ENCODE data around the gene TENT5C. TPM values are rescaled to one million over a fixed set of nuclear protein-coding genes. Genes with fewer than 3 reads are reported as not detected.

Gene TENT5C
- total RNA-seq, 1 donor from 2014 or later = 4.9 TPM

DNA sequence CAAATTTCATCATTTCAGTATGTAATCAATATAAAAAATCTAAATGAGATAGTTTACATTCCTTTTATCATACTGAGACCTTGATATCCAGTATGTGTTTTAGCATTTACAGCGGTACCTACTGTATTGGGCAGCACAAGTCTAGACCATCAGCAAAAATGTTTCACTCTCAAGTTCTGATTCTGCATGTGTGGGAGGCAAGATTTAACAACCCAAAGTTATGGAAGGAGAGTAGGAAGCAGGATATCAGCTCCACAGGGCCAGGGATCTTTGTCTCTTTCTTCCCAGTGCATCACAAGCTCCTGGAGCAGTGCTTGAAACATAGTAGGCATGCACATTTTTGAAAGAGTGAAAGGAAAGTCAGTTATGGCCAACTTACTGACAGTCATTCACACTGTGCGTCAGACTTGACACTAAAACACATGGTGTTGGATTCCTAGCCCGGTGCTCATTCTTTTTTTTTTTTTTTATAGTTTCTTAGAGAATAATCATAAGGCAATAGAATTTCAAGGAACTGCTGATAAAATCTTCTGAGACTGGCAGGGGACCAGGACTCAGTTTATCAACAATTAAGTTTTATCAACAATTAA, 6.1 kb downstream of the TENT5C start:
- FAIRE-seq (no peak), DNase-seq (ENCODE audit: low spot score in 2 of 2) (no peak)

DNA sequence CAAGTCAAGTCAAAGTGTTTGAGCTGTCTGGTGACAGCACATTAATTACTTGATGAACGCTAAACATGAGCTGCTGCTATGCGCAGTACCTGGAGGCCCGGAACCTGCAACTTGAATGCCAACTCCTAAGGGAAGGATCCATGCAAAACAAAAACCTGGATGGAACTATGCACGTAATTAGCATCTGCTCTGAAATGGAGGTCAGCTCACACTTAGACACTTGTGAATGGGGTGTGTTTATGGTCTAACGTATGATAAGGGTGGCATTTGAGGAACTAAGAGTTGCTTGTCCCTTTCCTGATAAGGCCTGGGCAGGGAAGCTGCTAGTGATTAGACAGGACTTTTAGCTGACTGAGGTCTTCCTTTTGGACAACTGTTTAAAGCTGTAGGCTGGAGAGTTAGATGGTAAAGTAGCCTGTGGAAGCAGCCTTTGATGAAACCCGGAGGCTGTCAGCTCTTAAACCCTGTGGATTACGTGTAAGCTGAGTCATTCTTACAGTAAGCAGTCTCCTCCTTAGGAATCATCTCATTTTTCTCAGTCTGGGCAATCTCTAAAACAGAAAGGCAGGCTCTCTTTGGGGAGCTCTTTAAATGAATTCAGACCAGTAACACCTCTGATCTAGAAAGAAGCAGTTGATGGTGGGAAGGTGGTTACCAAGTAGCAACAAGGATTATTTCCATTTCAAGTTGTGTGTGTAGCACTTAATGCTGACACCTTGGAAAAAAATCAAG, 6.8 kb downstream of the TENT5C start:
- DNase-seq (ENCODE audit: low spot score in 2 of 2) (no peak), FAIRE-seq (no peak)

DNA sequence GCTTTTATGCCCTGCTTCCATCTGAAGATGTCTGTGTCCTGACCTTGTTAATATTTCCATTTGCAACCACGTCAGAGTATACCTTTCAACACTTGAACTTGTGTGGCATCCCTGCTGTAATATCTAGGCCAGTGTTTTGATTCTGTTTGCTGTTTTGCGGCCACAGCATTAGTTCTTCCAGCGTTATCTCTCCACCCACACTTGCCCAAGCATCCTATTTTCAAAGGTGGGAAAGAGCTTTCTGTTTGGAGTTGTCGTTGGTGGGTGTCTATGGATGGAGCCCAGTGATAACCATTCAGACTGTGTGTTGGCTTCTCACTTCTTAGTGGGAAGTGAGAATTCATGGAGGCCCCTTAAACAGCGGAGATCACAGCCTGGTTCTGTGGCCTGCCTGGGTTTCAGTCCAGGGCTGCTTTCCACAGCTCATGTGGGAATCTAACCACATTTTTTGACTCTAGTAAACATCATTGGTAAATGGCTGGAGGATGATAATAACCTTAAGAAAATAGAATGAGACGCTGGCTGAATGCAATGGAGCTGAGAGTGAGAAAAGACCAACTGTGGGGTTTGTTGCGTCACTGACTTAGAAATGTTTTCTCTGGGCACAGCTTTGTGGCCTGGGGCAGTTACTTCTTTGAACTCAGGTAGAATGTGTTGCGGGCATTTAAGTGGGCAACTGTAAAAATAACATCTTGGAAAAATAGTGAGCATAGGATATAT, 7.6 kb downstream of the TENT5C start:
- DNase-seq (ENCODE audit: low spot score in 2 of 2) (no peak), FAIRE-seq (no peak)

DNA sequence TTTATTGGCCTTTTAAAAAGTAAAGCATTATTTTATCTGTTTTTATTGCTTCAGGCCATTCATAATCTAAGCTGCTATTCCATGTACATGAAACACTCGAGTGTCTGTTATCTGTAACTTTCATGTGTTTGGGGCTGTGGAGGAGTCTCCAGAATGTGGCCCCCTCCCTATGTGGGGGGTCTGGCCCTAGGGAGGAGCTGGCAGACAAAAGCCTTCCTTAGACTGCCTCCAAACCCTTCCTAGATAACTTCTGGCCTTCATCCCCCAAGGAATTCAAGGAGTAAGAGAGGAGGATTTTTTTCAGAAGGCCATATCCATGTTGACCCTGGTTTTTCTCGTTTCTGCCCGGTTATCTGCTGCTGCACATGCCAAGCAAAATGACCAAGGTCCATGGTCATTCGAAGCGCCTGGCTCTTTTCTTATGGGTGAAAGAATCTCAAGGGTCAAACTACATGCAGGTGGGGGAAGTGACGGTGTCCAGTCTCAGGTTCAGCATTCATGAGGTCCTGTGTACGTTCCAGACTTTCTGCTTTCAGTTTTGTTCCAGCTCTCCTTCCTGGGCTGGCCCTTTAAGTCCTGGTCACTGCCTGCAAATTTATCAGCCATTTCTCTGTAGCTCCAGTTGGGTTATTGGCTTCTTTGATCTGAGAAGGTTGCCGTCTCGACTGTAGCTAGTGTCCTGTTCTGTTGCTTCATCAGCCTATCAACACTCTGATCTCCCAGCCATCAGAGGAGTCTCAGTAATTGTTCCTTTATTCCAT, 8.3 kb downstream of the TENT5C start:
- DNase-seq (ENCODE audit: low spot score in 2 of 2) (no peak), FAIRE-seq (no peak)

DNA sequence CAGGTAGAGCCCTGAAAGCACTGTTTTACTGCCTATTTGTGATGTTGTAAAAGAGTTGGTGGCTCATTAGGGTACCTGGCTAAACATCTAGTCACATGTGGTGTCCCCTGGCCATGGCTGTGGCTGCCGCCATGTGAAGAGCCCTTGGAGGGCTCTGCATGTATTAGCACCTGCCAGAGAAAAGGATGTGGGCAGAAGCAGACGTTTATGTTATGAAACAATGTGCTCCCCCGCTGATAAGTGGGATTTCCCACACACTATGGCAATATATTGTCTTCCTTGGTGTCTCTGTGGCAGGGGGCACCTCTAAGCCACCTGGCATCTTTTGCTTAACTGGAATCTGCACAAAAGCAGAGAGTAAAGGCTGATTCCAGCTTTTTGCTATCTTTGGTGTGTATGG, 9.6 kb downstream of the TENT5C start:
- FAIRE-seq (no peak), DNase-seq (ENCODE audit: low spot score in 2 of 2) (no peak)

DNA sequence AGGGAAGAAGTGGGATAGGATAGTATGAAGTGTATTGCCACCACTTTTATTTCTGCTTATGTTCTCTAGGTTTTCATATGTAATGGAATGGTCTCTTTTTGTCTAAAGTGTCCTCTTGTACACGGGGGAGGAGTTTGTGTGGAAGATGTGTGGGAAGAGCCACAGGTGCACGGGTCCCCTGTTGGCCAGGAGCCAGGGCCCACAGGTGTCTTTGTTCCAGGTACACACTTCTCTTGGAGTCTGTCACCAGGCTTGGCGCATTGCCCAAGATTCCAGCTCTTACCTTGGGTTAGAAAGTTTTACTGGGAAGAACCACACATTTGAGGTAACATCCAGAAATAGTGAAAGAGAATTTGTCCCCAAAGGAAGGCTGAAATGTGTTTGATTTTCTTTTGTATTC, 10.5 kb downstream of the TENT5C start:
- no peak for DNase-seq (ENCODE audit: low spot score in 2 of 2)
- FAIRE-seq = no peak

DNA sequence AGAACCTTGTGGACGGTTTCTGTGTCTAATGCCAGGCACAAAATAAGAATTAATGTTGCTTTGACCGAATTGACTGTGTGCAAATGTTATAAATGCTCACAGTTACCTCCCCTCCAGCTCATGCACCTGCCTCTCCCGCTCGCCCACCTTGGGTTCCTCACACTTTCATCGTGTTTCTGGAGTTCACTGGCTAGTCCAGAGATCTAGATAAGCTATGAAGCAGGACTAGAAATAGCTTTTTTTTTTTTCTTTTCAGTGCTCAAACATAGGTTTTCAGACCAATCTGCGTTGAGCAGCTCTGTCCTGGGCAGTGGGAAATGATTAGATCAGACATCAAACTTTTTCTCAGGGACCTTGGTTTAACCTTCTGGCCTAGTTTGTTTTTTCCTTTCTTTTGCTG, 11.1 kb downstream of the TENT5C start:
- DNase-seq (ENCODE audit: low spot score in 2 of 2) (no peak), FAIRE-seq (no peak)

DNA sequence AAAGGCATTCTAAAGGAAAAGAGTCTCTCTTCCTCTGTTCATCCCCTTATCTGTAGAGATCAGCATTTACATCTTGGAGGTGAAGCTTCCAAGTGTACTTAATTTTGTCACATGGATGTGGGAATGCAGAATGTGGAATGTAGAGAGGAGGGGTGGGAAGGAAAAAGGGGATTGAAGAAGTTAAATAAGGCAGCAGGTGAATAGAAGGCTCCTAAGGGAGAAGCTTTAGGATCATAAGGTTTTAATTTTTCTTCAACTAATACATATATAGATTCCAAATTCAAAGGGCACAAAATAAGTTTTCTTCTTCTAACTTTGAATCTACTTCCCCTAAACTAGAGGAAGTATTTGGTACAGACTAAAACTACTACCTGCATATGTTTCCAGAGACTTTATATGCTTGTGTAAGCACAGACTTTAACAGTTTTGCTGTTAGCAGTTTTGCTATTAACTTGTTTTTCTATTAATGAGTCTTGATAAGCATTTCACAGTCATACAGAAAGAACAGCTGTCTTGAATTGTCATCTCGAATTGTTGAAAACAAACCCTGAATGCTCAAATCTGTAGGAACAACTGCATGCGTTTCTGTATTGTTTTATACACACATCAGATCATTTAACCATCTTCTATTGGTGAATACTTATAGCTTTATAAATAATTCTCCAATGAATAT, 12.7 kb downstream of the TENT5C start:
- DNase-seq (ENCODE audit: low spot score in 2 of 2) (no peak), FAIRE-seq (no peak)

DNA sequence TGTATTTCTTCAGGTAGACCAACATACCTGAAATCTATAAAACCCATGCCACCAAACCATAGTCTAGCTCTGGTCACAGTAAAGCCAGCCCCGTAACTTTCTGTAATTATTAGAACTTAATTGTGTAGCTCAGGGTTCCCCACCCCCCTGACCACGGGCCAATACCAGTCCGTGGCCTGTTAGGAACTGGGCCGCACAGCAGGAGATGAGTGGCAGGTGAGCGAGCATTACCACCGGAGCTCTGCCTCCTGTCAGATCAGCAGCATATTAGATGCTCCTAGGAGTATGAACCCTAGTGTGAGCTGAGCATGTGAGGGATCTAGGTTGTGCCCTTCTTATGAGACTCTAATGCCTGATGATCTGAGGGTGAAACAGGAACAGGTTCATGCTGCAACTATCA, 14.6 kb downstream of the TENT5C start:
- DNase-seq (ENCODE audit: low spot score in 2 of 2) (no peak), FAIRE-seq (no peak)

DNA sequence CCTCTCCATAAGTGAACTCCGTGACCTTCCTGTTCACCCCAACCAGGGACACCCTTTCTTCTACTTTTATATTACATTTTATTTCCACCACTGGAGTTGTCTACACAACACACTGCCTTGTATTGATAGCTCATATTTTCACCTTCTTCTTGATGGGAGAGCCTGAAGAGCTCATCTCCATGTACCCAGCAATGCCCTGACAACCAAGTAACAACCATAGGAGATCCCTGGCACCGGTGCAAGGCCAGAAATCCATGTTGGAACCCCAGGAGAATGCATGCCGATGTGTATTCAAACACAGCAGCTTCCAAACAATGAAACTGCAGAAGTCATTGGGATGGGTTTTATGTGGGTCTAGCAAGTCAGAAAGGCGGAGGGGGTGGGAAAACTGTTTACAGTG, 15.5 kb downstream of the TENT5C start:
- FAIRE-seq (no peak), DNase-seq (ENCODE audit: low spot score in 2 of 2) (no peak)

DNA sequence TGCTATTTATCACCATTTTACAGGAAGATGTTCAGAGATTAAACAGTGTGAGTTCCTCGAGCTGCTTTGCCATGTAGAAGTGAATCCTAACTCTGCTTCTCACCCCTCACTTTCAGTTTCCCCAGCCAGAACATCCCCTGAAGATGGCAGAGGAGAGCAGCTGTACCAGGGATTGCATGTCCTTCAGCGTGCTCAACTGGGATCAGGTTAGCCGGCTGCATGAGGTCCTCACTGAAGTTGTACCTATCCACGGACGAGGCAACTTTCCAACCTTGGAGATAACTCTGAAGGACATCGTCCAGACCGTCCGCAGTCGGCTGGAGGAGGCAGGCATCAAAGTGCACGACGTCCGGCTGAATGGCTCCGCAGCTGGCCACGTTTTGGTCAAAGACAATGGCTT, 16.9 kb downstream of the TENT5C start:
- DNase-seq (ENCODE audit: low spot score in 2 of 2) (no peak), FAIRE-seq (no peak)

DNA sequence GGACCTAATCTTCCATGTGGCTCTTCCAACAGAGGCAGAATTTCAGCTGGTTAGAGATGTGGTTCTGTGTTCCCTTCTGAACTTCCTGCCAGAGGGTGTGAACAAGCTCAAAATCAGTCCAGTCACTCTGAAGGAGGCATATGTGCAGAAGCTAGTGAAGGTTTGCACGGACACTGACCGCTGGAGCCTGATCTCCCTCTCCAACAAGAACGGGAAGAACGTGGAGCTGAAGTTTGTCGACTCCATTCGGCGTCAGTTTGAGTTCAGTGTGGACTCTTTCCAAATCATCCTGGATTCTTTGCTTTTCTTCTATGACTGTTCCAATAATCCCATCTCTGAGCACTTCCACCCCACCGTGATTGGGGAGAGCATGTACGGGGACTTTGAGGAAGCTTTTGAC, 17.3 kb downstream of the TENT5C start:
- DNase-seq (ENCODE audit: low spot score in 2 of 2) (no peak), FAIRE-seq (no peak)

DNA sequence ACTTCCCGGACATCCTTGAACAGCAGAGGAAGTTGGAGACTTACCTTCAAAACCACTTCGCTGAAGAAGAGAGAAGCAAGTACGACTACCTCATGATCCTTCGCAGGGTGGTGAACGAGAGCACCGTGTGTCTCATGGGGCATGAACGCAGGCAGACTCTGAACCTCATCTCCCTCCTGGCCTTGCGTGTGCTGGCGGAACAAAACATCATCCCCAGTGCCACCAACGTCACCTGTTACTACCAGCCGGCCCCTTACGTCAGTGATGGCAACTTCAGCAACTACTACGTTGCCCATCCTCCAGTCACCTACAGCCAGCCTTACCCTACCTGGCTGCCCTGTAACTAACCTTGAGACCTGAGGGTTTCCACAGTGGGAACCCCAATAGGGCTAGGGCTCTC, 17.9 kb downstream of the TENT5C start:
- no peak for DNase-seq (ENCODE audit: low spot score in 2 of 2)
- no peak for FAIRE-seq

DNA sequence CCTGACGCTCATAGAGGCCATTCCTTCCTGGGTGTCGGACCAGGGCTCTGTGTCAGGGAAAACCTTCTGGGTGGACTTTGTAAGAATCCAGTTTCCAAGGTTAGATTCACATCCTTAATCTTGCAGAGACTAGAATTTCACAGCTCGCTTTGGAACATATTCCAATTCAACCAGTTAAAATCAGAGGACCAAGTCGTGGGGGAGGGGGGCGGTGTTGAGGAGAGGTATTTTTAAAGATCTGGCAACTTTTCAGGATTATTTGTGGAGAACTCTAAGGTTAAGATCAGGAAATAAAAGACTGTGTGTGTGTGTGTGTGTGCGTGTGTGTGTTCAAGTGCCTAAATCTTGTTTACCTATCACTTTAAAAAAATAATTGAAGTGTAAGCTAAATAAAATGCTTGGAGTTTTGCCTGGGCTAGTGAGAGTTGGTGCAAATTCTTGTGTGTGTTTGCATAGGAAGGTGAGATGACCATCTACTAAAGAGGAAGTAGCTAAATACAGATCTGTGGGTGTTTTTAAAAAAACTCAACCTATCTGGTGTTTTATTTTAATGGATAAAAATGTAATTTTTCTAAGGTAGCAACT, 21.8 kb downstream of the TENT5C start:
- DNase-seq (ENCODE audit: low spot score in 2 of 2) (no peak), FAIRE-seq (no peak)

DNA sequence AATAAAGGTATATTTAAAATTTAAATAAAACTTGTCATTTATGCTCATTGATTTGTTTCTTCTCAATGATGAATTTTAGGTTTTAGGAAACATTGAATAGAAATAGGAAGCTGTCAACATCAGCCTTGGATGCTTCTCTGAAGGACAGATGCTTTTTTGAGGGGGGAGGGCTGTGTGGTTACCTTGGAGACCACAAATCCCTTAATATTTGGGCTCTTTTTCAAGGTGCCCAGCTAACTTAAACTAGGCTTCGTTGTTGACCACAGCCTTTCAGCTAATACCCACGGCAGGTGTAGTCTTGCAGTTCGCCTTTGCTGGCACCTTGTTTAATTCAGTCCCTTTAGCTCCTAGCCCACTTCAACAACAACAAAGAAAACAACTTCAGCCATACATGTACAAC, 22.5 kb downstream of the TENT5C start:
- no peak for FAIRE-seq

DNA sequence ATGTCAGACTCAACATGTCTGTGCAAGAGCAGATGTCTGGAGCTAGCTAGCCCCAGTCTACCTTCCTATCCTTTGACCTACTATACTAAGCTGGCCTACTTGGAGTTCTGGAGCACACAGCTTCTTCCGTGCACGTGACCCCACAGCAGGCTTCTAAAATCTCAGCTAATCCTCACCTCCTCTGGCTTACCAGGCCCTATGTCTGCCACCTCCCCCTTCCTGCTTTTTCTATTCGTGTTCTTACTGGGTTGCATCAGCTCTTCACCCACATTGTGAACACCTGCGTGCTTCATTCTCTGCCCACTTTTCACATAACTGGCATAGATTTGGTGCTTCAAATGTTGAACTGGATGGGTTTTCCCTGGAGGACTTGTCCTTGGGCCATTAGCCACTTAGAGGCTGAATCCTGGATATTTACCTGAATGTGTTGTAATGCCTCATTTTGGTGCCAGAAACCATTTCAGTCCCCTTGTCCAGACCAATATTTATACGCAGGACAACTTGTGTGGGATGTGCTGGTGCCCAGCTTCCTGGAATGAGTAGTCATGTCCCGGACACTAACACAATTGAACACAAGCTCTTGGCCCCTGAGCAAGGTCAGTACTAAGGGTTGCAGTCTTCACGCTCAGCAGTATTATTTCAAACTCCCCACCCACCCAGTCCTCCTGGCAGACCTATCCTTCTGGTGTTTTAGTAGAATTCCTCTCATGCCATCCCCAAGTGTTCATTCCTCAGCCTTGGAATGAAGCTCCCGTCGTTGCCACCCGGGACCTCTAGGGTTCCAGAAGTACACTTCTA, 24.0 kb downstream of the TENT5C start:
- no peak for FAIRE-seq
- no peak for DNase-seq (ENCODE audit: low spot score in 2 of 2)

More for the DNA sequence above, 22.5 kb downstream of the TENT5C start:
- no peak for DNase-seq (ENCODE audit: low spot score in 2 of 2)

DNA sequence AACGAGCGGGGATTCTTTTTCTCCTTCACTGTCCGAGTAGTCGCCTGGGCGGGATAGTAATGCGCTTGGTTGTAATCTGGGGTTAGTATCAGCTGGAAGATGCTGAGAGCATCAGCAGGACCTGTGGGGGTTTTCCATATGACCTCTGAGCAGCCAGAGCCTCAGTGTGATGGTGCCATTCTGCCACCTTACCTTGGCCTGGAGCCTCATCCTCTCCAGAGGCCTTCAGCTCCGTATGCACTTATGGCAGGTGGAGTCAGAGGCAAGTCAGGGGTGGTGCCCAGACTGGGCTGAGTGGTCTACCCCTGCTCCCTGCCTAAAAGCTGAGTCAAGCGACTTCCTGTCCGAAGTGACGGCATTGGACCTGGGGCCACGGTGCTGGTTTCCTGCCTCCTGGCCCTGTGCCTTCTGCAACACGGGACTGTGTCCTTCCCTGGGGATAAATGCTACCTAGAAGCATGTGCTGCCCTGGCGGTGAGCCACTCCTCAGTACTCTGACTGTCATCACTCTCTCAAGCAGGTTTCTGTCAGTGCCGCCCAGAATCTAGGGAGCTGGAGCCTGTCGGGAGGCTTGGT, 24.7 kb downstream of the TENT5C start:
- no peak for FAIRE-seq

DNA sequence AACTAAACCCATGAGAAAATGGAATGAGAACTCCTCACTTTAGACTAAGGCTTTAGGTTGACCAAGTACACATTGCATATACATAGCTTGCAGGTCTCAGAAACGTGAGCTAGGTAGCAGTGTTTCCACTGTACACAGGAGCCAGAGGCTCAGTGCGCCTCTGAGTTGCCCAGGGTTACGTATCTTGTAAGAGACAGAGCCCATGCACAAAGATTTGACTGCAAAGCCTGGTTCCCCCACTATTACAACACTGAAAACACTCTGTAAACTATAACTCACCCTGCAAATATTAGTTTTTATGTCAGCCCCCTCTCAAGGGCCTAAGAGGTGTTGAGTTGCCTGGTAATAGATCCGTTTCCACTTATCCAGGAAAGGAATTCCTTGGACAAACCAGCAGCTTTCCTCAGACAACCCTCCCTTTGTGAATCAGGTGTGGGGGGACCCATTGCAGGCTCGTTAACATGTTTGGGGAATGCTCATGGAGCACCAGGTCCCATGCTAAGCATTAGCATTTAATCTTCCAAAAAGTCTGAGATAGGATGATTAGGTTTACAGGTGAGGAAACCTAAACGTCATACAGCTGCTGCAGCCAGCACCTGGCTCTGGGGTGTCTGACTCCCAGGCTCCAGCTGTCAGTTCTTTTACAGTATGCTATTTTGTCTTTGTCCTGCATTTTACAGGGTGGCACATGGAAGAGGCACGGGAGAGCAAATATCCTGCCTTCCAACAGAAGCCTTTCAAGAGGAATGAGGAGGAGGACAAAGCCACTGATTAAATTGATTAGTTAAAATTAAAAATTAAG, 25.7 kb downstream of the TENT5C start:
- FAIRE-seq (no peak), DNase-seq (ENCODE audit: low spot score in 2 of 2) (no peak)

More for the DNA sequence above, 24.7 kb downstream of the TENT5C start:
- no peak for DNase-seq (ENCODE audit: low spot score in 2 of 2)
